ENCODE measurements around the gene NOVA1. TPM values are rescaled to one million over a fixed set of nuclear protein-coding genes. Genes with fewer than 3 reads are reported as not detected.

NOVA1 gene
- total and polyA plus RNA-seq, 2 of the 13 experiments (the other 11 are each of a cell fraction or from before 2014, with no cell fraction given) = 0.13 TPM

DNA sequence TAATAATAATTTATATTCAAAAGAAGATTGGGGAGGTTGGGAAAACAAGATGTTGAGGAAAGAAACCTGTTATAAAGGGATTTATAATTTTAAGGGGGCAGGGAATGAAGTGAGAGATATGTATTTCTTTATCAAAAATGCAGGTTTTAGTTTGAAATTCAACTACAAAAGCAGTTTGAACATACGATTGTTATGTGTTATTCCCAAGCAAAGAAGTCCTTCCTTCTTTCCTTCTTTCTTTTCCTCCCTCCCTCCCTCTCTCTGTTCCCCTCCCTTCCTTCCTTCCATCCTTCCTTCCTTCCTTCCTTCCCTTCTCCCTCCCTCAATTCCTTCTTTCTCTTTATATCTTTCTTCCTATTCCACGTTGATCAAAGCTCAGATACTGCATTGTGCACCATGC is 173.3 kb downstream of the NOVA1 start:
- FAIRE-seq (no peak), ATAC-seq (no peak), DNase-seq (ENCODE audit: low spot score) (no peak)
- no peak overlapping the region for H3K9ac ChIP-seq (ENCODE audit: insufficient read depth, low read depth, low read length)
- intact Hi-C loops (cut with micrococcal nuclease; ENCODE audit: unreplicated experiment) (no loop called here), in situ Hi-C loops (cut with HindIII; ENCODE audit: extremely low pct_ligation_motif_present, low pct_unique_long_range_greater_than_20kb) (no loop called here)
- no peaks in the 10 kb centered on the region for H3K36me3 ChIP-seq (replicated peaks in 1 of 2; ENCODE audit: control insufficient read depth in 1 of 2, insufficient read depth in 2 of 2, low read length in 2 of 2)
- no peak overlapping the region for H3K4me3 ChIP-seq (replicated peaks in 1 of 3; ENCODE audit: insufficient read depth in 1 of 3, low read depth in 2 of 3, low read length in 3 of 3)
- no peaks in the 10 kb centered on the region for H4K20me1 ChIP-seq (ENCODE audit: insufficient read depth, low read length)
- TF ChIP-seq ZSCAN22 (CRISPR knock-in tag; IDR thresholded peaks at IDR 0.05) (no peak), MED13 (CRISPR knock-in tag; IDR thresholded peaks at IDR 0.05) (no peak), TOE1 (CRISPR knock-in tag; IDR thresholded peaks at IDR 0.05) (no peak), CEBPZ (IDR thresholded peaks at IDR 0.05; ENCODE audit: low read length) (no peak), DDIT3 (CRISPR knock-in tag; IDR thresholded peaks at IDR 0.05) (no peak), HNRNPK (IDR thresholded peaks at IDR 0.05; ENCODE audit: low read depth, low read length, poor library complexity, severe bottlenecking) (peak; percentile 97), CHD2 (IDR thresholded peaks at IDR 0.05; ENCODE audit: low read depth, low read length) (no peak), ATF7-NPFF (CRISPR knock-in tag; IDR thresholded peaks at IDR 0.05; ENCODE audit: low read depth) (no peak), SRSF9 (IDR thresholded peaks at IDR 0.05; ENCODE audit: borderline replicate concordance, insufficient read depth, low read depth, low read length, poor library complexity, severe bottlenecking) (peak; percentile 48), PCBP1 (IDR thresholded peaks at IDR 0.05; ENCODE audit: borderline replicate concordance, low read depth, low read length) (peak; percentile 82; the same call in 1 of the 2 replicates), ZNF18 (CRISPR knock-in tag; IDR thresholded peaks at IDR 0.05; ENCODE audit: insufficient replicate concordance) (no peak), ZNF256 (CRISPR knock-in tag; conservative IDR thresholded peaks at IDR 0.05) (no peak)
- TF ChIP-seq, protein P1, sequence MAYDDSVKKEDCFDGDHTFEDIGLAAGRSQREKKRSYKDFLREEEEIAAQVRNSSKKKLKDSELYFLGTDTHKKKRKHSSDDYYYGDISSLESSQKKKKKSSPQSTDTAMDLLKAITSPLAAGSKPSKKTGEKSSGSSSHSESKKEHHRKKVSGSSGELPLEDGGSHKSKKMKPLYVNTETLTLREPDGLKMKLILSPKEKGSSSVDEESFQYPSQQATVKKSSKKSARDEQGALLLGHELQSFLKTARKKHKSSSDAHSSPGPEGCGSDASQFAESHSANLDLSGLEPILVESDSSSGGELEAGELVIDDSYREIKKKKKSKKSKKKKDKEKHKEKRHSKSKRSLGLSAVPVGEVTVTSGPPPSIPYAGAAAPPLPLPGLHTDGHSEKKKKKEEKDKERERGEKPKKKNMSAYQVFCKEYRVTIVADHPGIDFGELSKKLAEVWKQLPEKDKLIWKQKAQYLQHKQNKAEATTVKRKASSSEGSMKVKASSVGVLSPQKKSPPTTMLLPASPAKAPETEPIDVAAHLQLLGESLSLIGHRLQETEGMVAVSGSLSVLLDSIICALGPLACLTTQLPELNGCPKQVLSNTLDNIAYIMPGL (CRISPR knock-in tag; IDR thresholded peaks at IDR 0.05; ENCODE audit: borderline replicate concordance in 1 of 2, low read depth in 1 of 2) = no peak
- TF ChIP-seq, protein P2, sequence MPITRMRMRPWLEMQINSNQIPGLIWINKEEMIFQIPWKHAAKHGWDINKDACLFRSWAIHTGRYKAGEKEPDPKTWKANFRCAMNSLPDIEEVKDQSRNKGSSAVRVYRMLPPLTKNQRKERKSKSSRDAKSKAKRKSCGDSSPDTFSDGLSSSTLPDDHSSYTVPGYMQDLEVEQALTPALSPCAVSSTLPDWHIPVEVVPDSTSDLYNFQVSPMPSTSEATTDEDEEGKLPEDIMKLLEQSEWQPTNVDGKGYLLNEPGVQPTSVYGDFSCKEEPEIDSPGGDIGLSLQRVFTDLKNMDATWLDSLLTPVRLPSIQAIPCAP (CRISPR knock-in tag; IDR thresholded peaks at IDR 0.05; ENCODE audit: low read depth) = no peak
- no peaks in the 10 kb centered on the region for H3K27me3 ChIP-seq (ENCODE audit: control insufficient read depth in 1 of 2, insufficient read depth in 2 of 2, low read length in 2 of 2)
- ChIA-PET CTCF (ENCODE audit: low intra/inter-chr PET ratio, low total read pairs) (no interaction called here), POLR2A (no interaction called here)
- H3K9me3 ChIP-seq (ENCODE audit: low read length) = peaks cover 81% of the 10 kb centered on the region
- no peaks in the 10 kb centered on the region for H3K4me1 ChIP-seq (ENCODE audit: insufficient read depth, low read length)
- no peak overlapping the region for H3K4me2 ChIP-seq (ENCODE audit: low read depth, low read length)
- BruUV-seq (replicated peaks) = no TSS peak
- H3K79me2 ChIP-seq (ENCODE audit: insufficient read depth, low read length) = no peaks in the 10 kb centered on the region
- under 1% methylated on average over 2 of the region's 2 CpGs for WGBS (ENCODE audit: low lambda C conversion rate)
- H2AFZ ChIP-seq (ENCODE audit: low read length) = no peak overlapping the region
- H3K27ac ChIP-seq (ENCODE audit: extremely low read length, insufficient read depth, low read length) = no peak overlapping the region
